HG03097 (cell line): ENCODE results near the gene ACTN4.

Experiments used
- ATAC-seq: cut with Tn5 transposase; IDR thresholded peaks from one replicate; pipeline ENCODE4 v1.9.1; 2021; ENCODE audit not compliant: unreplicated experiment, low FRiP score

ACTN4 gene

DNA sequence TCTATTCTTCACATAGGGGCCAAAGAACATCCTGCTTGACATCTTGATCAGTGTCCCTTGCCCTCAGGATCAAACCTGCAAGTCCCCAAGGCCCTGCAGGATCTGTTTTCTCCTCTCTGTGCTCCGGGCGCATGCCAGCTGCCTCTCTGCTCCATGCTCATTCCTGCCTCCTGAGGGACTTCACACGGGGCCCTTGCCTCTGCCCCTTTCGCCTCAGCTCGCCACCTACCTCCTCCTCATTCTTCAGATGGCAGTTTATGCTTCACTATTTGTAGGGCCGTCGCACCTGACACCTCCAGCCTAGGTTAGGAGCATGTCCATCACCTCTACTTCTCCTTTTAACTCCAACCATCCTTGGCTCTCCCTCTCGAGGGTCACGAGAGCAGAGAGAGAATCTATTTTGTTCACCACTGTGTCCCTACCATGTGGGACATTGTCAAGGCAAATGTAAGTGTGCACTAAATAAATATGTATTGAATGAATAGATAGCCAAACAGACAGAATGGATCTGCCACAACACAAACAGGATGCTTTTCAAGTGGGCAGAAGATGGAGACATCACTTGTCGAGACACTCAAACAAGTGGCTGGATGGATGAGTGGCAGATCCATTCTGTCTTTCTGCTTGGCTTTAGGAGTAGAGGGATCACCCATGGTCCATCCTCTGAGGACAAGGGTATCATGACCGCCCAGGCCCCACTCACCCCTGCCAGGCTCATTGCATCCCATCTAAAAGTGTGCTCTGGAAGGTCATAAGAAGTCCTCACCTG, 29.6 kb downstream of the ACTN4 start:
- ATAC-seq: no peak

DNA sequence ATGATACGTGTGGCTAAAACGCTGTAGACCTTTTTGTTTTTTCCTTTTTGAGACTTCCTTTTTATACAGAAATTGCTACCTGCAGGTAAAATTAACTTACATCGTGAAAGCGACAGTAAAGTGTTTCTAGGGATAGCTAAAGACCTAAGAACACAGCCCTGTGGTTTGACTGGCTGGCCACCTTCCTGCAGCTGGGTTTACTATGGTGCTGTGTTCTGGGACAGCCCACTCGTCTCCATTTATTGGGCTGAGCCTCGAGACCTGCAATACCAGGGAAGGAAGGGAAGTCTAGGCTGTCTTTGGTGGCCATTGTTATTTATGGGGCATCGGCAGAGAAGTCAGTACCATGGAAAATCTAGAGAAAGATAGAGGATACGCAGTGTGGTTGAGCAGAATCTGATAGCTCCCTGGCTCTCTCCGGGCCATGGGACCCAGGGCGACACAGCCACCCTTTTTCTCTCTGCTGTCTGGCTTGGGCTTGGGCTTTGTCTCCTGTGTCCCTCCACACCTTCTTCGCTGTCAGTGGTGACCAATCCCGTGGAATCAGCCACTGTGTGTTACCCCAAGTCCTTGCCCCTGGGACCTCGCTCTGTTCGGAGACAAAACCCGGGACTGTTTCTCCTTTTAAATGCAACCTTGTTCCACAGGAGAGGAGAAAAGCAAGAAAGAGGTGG, 30.9 kb downstream of the ACTN4 start:
- no peak for ATAC-seq

DNA sequence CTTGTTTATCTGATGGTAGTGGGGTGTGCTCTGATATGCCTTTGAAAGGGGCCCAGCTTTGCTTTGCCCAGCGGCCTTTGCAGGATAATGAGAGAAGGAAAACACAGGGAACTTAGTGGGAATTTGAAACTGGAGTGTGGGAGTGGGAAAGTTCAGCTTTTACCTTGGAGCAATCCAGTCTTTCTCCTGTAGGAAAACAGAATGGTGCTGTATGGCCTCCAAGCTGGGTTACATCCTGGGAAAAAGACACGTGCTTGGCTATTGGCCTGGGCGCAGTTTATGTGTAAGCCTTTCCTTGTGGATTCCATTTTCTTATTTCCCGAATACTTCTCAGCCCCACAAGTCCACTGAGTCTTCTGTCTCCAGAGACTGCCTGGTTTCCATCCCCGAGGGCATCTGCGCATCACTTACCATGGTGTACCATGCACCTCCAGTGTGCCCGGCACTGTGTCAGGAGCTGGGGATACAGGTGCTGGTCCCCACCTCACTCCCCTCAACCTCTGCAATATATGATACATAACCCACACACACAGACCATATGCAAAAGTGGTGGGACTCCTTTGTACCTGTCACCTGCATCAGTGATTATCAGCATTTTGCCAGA, 31.5 kb downstream of the ACTN4 start:
- ATAC-seq: no peak

DNA sequence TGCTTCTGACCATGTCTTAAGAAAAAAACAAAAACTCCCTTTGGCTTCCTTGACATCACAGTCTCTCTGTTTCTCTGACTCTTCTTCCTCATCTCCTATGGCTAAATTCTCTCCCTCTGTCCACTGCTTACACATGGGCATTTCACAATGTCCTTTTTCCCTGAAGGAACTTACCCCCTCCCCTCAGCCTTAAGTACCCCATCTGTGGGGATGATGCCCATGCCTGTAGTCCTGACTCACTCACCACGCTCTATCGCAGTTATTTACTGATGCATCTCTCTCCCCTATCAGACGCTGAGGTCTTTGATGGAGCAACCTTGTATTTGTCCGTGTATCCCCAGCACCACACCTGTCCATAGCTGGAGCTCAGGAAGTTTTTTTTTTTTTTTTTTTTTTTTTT, 32.4 kb downstream of the ACTN4 start:
- ATAC-seq: no peak

DNA sequence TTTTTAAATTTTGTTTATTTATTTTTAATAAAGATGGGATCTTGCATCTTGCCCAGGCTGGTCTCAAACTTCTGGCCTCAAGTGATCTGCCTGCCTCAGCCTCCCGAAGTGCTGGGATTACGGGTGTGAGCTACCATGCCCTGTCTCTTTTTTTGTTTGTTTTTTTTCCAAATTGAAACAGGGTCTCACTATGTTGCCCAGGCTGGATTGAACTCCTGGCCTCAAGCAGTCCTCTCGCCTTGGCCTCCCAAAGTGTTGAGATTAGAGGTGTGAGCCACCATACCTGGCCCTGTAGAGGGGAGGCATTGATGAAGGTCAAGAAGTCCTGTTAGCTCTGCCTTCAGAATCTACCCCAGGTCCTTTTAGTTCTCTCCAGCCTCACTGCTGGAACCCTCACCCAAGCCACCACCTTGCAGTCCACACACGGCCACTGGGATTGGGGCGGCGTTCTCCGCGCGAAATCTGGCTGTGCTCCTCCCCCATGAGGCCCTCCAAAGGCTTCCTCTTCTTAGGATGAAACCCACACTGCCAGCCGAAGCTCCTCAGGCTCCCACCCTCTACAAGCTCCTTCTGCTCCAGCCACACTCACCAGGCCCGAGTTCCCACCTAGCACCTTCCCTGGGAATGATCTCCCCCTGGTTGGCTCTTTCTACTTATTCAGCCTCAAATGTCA, 34.9 kb downstream of the ACTN4 start:
- no peak for ATAC-seq

DNA sequence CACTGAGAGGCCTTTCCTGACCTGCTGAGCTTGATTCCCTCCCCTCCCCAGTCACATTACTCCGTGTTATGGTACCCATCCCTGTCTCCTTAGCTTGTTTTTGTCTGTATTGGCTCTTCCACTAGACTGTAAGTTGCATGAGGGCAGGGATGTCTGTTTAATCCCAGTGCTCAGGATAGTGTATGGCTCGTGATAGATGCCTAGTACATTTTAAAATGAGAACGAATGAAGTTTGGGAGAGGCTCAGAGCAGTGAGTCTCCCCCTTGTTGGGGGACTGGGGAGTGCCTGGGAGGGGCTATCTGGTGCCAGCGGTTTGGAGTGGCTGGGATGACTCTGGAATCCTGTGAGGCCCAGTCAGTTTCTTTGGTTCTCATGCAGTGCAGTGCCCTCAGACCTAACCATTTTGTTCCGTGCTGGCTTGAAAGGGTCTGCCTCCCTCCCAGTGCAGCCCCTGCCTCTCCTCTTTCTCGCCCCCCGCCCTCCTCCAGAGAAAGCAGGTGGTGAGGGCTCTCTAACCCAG, 35.5 kb downstream of the ACTN4 start:
- ATAC-seq: no peak

DNA sequence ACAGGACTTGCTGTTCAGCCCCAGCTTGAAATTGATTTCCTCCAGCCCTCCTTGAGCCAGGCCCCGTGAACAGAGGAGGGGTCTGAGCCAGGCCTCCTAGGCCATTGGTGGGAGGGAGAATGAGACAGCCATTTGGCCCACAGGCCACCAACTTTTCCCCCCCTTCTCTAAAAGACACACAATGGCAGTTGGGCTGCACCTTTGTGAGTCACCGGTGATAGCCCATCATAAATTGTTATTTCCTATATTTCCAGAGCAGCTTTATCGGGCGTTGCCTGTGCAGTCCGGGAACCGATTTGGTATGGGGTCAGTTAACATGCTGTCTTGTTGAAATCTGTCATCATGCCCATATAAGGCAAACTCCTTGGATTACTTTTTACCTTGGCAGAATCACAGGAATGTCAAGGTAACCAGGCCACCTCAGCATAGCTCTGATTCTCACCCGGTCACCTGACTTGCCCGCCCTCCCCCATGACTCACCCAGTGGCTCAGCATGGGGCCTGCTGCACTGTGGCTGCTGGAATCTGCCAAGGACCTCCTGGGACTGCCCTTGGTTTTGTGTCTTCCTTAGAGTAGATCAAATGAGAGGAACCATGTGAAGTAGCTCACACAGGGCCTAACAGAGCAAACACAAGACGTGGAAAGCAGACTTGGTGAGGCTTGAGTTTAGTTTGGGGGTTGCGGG, 36.1 kb downstream of the ACTN4 start:
- no peak for ATAC-seq

DNA sequence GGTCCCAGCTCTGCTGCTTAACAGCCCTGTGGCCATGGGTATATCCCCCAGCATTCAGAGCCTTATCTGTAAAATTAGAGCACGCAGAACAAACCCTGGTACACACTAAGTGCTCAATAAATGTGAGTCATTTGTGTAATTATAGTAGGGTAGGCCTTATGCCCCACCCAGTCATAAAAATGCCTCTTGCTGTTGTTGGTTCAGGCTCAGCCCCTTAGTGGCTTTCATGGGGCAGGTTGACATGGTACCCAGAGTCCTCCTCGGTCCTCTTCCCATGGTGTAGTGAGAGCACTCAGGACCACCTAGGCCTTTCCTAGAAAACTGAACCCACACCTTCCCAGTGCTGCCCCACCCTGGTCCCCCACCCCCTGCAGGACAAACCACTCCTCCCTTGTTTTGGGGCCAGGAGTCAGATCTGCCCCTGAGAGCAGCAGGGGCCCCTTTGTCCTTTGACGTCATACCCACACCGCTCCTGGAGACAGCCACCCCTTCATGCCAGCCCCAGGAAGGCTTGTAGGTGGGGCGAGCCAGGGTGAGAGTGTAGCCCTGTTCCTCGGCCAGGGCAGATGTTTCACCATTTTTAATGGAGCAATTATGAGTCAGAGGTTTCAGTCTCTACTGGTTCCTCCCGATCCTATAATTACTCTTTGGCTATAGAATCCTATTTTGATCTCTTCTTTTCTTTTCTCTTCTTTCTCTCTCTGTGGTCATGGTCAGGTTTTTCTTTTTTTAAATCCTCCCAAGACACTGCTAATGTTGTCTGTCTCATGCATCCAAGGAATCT, 36.8 kb downstream of the ACTN4 start:
- ATAC-seq: no peak

DNA sequence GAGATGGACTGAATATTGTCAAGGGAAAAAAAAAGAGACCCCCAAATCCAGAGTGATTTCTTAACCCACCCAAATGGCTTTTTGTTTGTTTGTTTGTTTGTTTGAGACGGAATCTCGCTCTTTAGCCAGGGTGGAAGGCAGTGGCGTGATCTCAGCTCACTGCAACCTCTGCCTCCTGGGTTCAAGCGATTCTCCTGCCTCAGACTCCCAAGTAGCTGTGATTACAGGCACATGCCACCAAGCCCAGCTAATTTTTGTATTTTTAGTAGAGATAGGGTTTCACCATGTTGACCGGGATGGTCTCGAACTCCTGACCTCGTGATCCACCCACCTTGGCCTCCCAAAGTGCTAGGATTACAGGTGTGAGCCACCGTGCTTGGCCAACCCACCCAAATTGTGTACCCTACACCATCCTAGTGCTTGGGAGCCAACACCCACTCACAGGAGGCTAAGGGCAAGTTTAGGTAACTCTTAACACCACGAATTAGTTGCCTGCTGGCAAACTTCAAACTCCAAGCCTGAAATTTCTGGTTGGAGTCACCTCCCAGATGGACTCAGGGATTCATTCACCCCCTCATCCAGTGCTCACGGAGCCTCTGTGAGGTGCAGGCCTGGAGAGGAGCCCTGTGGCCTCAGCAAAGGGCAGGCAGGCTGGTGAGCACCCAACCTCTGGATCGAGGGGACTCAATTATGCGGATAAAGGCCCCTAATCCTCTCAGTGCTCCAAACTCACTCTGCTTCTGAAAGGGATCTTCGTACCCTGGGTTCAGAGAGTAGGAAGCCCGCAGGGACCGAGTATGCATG, 37.6 kb downstream of the ACTN4 start:
- no peak for ATAC-seq

DNA sequence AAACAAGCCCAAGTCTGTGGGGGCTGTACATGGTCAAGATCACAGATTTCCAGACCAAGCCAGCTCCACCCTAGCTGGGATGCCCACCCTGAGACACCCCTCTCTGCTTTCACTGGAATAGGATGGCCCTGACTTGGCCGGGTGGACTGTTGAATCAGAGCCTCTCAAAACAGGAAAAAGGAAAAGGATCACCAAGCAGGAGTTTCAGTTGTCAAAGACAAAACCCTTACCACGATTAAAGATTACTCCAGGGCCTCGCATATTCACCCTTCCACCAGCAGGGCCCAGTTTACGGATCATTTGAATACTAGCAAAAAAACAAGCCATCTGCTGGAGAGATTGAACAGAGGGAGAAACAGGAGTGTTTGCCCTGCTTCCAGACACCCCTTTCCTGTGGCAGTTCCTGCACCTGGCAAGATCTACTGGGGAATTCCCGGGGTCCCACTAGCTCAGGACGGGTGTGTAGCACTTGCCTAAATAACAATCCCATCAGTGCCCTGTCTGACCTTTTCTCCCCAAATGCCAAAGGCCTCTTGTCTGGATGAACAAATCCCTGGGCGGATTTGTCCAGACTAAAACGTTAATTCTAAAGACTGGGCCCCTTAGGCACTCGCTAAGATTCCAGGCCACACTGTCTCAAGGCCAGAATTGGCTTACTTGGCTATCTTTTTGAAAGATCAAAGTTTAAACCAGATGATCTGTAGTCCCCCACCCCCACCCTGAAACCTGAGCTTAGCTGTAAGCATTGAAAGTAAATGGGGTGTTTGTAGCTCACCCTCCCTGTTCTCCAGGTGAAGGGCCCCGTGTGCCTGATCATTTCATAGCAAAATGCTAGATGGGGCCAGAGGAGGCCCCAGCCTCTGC, 38.4 kb downstream of the ACTN4 start:
- no peak for ATAC-seq

DNA sequence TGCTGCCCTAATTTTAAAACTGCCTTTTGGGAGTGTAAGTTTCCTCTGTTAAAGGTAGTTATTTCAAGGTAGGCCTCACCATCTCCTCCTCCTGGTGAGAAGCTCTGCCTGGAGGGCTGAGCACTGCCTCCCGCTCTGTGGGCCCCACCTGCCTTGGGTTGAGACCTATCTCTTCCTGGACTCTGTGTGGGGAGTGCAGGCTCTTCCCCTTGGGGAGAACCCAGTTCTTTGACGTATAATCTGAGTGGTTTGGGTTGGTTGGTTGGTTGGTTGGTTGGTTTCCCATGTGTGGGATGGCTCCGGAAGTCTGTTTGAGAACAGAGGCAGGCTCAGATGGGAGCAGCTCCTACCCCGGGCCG, 39.1 kb downstream of the ACTN4 start:
- peak; percentile 47 for ATAC-seq

DNA sequence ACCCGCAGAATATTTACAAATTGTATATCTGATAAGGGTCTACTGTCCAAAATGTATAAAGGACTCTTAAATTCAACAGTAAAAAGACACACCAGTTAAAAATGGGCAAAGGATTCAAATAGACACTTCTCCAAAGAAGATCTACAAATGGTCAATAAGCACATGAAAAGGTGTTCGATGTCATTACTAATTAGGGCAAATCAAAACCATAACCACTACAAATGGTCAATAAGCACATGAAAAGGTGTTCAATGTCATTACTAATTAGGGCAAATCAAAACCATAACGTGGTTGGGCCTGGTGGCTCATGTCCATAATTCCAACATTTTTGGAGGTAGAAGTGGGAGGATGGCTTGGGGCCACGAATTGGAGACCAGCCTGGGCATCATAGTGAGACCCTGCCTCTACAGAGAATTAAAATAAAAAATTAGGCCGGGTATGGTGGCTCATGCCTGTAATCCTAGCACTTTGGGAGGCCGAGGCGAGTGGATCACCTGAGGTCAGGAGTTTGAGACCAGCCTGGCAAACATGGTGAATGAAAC, 40.5 kb downstream of the ACTN4 start:
- ATAC-seq: no peak

DNA sequence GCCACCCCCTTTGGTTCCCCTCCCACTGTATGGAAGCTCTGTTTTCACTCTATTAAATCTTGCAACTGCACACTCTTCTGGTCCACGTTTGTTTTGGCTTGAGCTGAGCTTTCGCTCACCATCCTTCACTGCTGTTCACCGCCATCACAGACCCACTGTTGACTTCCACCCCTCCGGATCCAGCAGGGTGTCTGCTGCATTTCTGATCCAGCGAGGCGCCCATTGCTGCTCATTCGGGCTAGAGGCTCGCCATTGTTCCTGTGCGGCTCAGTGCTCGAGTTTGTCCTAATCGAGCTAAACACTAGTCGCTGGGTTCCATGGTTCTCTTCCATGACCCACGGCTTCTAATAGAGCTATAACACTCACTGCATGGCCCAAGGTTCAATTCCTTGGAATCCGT, 42.7 kb downstream of the ACTN4 start:
- ATAC-seq: no peak

DNA sequence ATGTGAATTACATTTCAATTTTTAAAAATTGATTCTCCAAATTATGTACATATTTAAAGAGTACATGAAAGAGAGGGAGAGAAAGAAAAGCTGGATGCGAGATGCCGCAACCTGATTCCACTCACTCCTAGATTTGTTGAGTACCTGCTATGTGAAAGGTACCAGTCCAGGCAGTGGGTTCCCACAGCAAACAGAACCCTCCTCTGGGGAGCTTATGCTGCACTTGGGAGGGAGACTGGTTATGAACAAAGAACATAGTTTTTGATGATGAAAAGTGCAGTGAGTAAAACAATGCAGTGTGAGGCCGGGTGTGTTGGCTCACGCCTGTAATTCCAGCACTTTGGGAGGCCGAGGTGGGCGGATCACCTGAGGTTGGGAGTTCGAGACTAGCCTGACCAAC, 43.4 kb downstream of the ACTN4 start:
- ATAC-seq: no peak

DNA sequence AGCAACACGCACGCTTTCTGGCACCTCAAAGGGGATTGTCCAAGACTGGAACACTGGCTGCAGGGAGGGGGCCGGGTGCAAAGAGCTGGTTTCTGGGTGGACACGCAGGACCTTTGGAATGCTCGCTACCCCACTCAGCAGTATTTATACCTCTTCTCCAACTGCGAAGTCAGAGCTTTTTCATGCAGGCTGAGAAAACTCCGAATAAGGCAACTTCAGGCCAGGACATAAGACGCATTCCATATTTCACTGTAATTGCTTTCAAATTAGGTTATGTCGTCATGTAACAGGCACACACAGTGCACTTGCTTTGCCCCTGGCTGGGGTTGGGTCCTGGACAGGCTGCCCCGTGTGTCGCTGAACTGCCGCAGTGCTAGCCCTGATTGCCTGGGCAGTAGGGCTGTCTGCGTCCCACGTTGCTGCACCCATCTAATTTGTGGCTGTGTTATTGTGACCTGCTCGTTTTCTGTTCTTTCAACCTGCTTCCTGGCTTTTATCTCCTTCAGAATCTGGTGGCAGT, 44.5 kb downstream of the ACTN4 start:
- no peak for ATAC-seq

DNA sequence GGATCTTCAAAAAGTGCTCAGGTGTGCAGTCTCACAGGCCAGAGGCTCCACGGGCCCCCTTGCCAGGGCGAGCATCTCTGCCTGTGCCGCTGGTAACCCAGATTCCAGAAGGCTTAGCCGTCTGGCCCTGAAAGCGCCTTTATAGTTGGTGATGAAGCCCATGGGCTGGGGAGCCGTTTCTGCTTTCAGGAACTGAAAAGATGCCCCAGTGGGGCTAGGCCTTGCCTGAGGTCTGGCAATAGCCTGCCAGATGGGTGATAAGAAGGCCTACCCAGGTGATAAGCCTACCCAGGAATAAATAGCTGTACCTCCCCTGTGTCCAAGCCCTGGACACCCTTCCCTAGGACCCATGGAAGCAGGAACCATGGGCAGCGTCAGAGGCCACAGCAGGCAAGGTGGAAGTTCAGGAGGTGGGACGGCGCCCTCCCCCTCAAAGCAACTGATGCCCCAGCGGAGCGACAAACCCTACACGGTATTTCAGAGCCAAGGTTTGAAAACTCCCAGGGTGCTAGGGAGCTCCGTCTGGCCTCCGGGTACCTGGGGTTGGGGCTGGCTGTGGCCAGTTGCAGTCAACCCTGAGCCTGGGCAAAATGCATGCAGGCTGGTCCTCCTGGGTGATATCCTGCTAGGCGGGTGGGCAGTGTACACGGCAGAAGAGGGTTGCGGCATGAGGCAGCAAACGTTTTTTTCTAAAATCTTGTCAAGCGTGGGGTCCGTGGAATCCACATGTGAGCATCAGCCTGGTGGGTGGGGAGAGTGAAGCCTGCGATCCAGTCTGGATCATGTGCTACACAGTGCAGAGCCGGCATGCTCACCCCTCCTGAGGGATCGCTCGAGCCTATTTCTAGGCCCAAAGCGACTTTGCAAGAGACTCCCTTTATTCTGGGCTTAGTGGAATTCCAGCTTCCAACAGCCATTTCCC, 45.3 kb downstream of the ACTN4 start:
- no peak for ATAC-seq
